ENCODE measurements around the gene CADM4.

- no peak for TF ChIP-seq EZH2 (IDR thresholded peaks at IDR 0.05; ENCODE audit: borderline replicate concordance)
- TF ChIP-seq CTCF (IDR thresholded peaks at IDR 0.05; ENCODE audit: poor library complexity): peak; percentile 83
- no peak for TF ChIP-seq EZH2phosphoT487 (IDR thresholded peaks at IDR 0.05; ENCODE audit: low read depth, severe bottlenecking, unreplicated experiment)
These were observed 44.7 kb downstream of the CADM4 start for GRCh38 chr19:43594710-43595604.
